GM21723 (cell line): ENCODE measurements around the gene TNPO3.
A peak's percentile ranks its signal among the peaks of the same experiment; 100 is the strongest.
"Not testable (repeated sequence)": the region's sequence is repeated elsewhere in the genome, so short reads cannot be mapped to it uniquely, and the experiment has no call there.

Experiments used
- ATAC-seq: cut with Tn5 transposase; IDR thresholded peaks from one replicate; pipeline ENCODE4 v1.9.1; 2021; ENCODE audit warnings: mild to moderate bottlenecking, moderate library complexity; ENCODE audit not compliant: unreplicated experiment

Gene TNPO3

DNA sequence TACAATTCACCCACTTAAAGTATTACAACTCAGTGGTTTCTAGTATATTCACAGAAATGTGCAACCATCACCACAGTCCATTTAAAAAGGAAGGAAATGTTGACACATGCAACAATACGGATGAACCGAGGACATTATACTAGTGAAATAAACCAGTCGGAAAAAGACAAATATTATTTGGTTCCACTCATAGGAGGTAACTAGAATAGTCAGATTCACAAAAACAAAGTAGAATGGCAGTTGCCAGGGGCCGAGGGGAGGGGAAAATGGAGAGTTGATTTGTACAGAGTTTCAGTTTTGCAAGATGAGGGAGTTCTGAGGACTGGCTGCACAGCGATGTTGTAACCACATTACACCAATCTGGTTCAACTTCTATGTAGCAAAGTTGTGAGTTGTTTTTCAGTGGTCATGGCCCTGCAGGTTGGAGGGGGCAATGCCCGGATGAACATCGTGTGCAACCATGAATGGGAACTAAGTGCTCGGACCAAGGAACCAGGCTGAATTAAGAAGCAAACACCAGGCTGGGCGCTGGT lies 17.6 kb upstream of the TNPO3 start:
- ATAC-seq: no peak

DNA sequence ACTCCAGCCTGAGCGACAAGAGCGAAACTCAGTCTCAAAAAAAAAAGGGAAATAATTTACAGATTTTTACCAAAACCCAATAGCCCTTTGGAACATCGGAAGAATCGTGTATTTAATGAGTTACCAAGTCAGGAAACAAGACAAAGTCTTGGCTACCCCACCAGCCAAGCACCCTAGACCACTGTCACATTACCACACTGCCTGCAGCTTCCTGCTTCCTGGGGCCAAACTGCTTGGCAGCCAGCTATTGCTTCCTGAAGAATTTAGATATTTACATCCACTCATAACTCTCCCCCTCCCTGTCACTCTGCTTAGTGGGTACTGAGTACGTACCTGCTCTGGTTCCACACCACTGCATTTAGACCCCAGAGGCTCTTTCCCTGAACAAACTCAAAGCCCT lies 14.1 kb upstream of the TNPO3 start:
- no peak for ATAC-seq

DNA sequence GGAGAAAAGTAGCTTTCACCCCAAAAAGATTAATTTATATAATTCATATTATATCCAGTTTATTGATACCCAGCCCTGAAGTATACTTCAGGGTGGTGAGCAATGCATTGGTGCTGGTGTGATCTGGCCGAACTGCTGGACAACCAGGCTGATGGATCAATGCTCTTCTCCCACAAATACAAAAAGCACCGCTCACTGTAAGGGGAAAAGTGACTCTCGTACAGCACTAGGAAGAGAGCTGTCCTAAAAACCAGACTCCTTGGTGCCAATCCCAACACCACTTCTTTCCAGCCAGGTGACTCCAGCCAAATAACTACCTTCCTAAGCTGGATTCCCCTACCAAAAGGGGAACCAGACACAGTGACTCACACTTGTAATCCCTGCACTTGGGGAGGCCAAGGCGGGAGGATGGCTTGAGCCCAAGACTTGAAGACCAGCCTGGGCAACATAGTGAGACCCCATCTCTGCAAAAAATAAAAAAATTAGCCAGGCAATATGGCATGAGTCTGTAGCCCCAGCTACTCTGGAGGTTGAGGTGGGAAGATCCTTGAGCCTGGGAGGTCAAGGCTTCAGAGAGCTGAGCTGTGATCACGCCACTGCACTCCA lies 13.1 kb upstream of the TNPO3 start:
- ATAC-seq: no peak

DNA sequence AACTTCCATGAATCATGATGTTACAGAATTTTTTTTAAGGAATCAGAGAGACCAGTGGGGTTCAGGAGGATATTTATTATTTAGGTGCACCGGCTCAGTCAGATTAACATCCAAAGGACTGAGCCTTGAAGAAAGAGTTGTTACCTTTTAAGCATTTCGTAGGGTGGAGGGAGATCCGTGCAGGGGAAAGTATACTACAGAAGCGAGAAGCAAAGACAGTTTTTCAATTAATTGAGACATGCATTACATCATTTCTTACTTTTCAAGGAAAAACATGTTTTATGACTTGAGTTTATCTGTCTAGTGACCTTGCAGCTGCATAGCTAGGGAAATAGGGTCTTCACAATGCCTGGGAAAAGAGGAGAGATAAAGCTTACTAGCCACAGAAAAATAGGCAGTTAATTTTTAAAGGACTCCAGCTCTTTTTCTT lies 12.2 kb upstream of the TNPO3 start:
- not testable (repeated sequence) for ATAC-seq

DNA sequence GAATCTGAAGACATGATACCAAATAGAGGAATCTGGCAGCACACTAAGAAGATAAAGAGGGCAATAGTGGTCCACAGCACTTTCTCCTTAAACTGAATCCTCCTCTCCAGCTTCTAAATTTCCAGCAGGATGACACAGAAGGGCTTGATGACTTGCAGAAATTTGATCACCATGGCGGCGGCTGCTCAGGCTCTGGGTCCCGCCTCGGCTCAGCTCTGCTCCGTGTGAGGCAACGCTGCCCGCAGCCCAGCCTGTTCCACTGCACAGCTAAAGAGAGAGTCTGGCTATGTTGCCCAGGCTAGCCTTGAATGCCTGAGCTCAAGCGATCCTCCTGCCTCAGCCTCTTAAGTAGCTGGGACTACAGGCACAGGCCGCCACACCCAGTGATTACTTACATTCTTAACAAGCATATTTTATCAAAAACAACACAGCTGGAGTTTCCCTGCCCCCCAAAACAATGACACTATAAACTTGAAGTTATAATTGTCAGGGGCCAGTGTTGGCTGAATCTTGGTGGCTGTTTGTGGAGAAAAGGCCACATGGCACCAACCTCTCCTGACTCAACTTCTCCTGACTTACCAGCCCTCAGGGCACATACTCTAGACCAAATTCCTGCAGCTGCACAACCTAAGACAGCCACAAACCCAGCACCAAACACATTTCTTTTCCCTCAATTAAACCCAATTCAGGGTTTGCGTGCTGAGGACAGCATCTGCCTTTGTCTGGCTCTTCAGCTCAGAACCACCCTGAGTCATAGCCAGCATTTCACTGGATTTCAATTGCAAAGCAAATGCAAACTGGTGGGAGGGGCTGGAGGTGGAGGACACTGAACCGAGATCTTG lies 11.6 kb upstream of the TNPO3 start:
- no peak for ATAC-seq

DNA sequence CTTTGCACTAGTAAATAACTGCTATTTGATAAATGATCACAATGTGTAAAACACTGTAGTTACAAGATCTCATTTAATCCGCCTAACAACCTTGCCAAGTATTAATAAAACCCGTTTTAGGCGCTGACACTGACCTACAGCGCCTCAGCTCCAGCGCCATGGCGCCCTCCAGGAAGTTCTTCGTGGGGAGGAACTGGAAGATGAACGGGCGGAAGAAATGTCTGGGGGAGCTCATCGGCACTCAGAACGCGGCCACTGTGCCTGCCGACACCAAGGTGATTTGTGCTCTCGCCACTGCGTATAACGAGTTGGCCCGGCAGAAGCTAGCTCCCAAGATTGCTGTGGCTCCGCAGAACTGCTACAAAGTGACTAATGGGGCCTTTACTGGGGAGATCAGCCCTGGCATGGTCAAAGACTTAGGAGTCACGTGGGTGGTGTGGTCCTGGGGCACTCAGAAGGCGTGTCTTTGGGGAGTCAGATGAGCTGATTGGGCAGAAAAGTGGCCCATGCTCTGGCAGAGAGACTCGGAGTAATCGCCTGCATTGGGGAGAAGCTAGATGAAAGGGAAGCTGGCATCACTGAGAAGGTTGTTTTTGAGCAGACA lies 1.1 kb upstream of the TNPO3 start:
- ATAC-seq: no peak

DNA sequence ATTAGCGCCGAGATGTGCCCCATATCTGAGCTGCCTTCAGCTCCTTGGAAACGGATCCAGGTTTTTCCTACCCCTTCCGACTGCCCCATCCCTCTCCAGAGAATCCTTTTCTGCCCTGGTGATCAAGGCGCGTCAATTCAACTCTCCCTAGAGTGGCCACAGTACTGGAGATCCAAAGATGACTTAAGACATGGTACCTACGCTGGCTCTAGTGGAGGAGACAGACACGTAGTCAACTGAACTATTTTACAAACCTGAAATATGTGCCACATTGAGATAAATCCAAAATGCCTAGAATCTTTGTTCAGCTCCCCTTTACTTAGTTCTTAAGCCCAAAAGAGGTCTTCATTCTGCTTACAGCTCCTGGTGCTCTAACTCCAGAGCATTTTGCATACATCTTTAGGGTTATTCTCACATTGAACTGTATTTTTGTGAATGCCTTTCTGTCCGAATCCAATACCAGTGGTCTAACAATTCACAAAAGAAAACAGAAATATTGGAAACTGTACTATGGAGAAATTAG lies 444 bp upstream of the TNPO3 start:
- ATAC-seq: peak; percentile 31

DNA sequence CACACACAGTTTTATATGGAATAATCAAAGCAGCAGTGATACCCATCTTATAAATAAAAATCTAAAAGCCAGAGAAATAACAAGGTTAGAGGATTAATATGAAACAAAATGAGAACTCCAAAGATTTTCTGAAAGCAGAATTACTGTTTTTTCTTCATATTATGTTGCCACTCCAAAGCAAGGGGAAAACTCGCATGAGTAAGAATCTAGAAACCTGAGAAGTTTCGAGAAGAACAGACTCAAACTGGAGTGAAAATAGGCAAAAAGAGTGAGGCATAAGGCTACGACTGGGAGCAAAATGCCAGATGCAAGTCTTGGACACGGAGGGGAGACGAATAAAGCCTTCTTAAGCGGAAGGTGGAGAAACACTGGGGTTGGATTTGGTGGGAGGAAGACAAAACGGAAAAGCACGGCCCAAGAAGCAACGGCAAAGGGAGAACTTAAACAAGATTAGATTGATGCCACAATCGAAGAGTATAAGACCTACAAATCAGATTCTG lies 923 bp downstream of the TNPO3 start:
- ATAC-seq: peak; percentile 0

DNA sequence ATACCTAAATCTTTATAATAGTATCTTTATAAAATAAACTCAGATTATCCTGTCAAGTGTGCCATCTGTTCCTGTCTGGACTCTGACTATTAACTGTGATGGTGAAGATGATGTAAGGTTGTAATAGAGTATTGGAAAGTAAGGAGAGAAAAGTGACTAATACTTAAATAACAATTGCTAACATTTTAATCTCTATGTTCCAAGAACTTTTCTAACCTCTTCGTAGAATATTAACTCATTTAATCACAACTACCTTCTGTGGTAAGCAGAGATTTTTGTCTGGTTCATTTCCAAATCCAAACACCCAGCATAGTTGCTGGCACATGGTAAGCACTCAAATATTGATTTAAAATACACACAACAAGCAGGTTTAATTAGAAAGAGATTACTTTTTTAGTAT lies 2.5 kb downstream of the TNPO3 start:
- no peak for ATAC-seq

DNA sequence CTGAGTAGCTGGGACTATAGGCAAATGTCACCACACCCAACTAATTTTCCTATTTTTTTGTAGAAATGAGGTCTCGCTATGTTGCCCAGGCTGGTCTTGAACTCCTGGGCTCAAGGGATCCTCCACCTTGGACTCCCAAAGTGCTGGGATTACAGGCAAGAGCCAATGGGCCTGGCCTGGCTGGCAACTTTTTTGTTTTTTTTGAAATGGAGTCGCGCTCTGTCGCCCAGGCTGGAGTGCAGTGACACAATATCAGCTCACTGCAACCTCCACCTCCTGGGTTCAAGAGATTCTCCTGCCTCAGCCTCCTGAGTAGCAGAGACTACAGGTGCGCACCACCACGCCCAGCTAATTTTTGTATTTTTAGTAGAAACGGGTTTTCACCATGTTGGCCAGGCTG lies 3.5 kb downstream of the TNPO3 start:
- ATAC-seq: not testable (repeated sequence)

DNA sequence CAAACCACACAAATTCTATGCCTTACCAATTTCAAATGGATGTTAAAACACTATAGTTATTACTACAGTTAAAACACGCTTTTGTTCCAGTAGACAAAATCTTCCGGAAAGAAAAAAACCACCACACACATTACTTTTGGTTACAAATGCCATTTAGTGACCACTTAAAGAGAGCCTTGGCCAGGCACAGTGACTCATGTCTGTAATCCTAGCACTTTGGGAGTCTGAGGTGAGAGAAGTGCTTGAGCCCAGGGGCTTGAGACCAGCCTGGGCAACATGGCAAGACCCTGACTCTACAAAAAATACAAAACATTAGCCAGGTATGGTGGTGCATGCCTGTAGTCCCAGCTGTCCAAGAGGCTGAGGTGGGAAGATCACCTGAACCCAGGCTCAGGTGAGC lies 7.2 kb downstream of the TNPO3 start:
- no peak for ATAC-seq

DNA sequence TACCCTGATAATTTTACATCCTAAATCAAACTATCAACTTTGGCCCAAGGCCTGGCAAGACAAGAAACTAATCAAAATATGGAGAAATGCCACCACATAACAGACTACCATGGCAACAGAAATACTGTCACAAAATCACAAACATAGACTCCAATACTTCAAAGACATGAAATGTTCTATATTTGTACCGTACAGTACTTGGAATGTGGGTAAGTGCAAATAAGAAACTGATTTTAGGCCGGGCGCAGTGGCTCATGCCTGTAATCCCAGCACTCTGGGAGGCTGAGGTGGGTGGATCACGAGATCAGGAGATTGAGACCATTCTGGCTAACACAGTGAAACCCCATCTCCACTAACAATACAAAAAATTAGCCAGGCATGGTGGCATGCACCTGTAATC lies 9.2 kb downstream of the TNPO3 start:
- ATAC-seq: no peak

DNA sequence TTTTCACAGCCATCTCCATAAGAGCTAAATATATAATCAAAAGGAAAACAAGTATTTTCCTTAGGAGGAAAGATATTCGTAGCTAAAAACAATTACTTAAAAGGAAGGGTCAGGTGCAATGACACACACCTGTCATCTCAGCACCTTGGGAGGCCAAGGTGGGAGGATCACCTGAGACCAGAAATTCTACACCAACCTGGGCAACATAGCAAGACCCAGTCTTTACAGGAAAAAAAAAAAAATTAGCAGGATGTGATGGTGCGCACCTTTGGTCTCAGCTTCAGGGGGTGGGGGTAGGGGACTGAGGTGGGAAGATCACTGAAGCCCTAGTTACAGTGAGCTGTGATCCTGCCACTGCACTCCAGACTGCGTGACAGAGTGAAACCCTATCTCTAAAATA lies 11.9 kb downstream of the TNPO3 start:
- no peak for ATAC-seq

DNA sequence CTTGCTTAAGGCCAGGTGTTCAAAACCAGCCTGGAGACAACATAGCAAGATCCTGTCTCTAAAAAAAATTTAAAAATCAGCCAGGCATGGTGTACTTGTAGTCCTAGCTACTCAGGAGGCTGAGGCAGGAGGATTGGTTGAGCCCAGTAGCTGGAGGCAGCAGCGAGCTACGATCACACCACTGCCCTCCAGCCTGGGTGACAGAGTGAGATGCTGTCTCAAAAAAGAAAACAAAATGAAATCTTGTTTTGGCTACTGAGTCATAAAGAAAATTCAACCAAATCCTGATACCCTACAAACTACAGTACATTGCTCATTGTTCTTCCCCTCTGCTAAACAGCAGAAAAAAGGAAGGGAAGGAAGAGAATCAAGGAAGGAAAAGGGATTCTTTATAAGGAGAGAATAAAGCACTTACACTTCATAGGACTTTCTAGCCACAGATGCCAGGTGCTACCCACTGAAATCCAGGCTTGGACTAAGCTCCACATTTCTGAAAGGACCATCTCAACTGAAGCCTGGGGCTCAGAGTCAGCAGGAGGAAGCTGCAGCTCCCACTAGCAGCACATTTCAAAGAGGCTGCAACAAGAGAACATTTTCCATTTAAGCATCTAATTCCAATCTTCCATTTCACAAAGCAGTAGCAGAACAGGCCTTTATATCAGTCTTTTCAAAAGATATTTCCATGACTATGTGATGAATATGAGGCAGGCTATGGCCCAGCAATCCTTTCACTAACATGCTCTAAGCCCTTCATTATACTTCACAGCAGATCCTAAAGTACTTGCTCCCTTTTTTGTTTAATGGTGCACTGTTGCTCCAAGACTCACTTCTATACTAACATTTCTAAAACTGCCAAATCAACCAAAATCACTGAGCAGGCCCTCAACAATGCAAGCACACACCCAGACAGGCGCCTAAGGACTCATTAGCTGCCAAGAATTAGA lies 13.5 kb downstream of the TNPO3 start:
- ATAC-seq: no peak

DNA sequence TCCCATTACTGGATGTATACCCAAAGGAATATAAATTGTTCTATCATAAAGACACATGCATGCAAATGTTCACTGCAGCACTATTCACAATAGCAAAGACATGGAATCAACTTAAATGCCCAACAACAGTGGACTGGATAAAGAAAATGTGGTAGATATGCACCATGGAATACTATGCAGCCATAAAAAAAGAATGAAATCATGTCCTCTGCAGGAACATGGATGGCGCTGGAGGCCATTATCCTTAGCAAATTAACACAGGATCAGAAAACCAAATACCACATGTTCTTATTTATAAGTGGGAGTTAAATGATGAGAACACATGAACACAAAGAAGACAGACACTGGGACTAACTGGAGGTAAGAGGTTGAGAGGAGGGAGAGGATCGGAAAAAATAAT lies 16.4 kb downstream of the TNPO3 start:
- not testable (repeated sequence) for ATAC-seq

DNA sequence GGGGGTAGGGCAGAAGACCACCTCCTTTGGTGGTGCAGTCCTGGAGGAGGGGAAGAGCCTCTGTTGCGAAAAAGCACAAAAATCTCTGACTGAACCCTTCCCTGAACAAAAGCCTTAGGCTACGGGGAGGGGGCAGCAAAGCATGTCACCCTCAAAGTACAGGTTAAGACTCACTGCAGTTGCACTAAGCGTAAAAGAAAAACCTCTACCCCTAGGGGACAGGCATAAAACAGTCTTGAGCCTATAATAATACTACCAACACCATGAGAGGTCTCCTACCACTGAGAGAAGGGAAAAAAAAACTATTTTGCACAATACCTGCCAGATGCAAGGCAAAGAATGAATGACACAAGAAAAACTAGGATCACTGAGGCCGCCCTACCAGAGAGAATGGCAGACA lies 17.3 kb downstream of the TNPO3 start:
- ATAC-seq: no peak

DNA sequence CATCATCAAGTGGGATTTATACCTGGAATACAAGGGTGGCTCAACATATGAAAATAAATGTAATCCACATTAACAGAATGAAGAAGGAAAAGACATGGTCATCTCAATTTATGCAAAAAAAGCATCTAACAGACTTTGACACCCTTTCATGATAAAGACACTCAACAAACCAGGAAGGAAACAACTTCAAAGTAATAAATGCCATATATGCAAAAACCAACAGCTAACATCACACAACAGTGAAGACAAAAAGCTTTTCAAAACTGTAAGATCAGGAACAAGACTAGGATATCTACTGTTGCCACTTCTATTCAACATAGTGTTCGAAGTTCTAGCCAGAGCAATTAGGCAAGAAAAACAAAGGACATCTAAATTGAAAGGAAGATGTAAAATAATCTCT lies 22.9 kb downstream of the TNPO3 start:
- ATAC-seq: no peak

DNA sequence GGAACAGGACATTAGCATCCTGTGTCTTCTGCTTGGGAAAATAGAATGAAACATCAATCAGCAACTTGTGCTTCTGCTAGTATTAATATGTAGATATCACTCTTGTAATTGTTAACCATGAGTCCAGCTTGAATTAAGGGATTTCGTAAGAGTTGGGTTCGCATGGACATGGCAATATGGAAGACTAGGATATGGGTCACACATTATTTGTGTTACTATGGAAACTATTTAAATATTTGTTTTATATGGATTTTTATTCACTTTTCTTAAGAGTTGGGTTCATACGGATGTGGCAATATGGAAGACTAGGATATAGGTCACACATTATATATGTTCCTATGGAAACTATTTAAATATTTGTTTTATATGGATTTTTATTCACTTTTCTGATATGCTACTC lies 24.5 kb downstream of the TNPO3 start:
- no peak for ATAC-seq

DNA sequence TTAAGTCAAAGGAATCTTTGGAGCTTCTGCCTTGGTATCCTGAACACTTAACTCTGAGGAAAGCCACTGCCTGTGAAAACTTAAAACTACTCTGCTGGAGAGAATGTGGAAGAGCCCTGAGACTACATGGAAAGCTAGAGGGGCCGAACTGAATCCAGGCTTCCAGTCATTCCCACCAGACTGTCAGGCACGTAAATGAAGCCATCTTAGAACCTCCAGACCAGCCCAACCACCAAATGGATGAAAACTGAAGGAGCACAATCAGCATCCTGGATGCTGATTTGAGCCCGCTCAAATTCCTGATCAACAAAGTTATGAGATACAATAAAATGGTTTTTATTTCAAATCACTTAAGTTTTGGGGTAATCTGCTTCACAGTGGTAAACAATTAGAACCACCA lies 30.8 kb downstream of the TNPO3 start:
- no peak for ATAC-seq

DNA sequence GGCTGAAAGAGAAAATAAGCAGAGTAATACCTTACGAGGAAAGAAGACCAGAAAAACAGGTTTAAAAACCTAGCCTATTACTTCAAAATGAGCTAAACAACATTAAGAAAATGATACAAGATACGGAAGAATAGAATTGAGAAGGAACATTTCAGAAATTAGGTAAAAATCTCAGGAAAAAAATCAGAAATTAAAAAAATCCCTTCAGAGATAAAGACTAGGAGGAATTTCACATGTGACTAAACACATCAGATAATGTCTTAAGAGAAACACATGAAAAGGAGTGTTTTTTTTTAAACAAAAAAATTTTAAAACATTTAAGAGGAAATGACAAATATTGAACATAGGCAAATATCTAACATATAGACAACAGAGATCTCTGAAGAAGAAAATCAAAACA lies 33.3 kb downstream of the TNPO3 start:
- no peak for ATAC-seq
